Measurements from ENCODE around the gene EPB41L4A. TPM values are rescaled to one million over a fixed set of nuclear protein-coding genes. Genes with fewer than 3 reads are reported as not detected.
"Not testable (repeated sequence)": the region's sequence is repeated elsewhere in the genome, so short reads cannot be mapped to it uniquely, and the experiment has no call there.

The EPB41L4A gene
- total RNA-seq, 4 donors from 2014 or later: 10.1 to 32.9 (median 11.6) TPM

- no peaks in the 10 kb centered on the region for H3K27me3 ChIP-seq
- WGBS, 2 donors (ENCODE audit: low coverage in 1 of 2): 75 to 76% methylated on average over 3 to 6 of the region's 6 CpGs
- H3K4me1 ChIP-seq: no peaks in the 10 kb centered on the region
- H3K27ac ChIP-seq: no peak overlapping the region
- no peak for DNase-seq
- no peaks in the 10 kb centered on the region for H3K9me3 ChIP-seq
- in situ Hi-C loops (cut with MboI; ENCODE audit: low pct_ligation_motif_present in 1 of 4, low pct_unique_long_range_greater_than_20kb in 1 of 4, low sequenced_read_pairs in 3 of 4): no loop called here
- no peak overlapping the region for H3K4me3 ChIP-seq
- intact Hi-C loops (cut with DNase I; ENCODE audit: low total_unique reads): no loop called here
- no peak for TF ChIP-seq POLR2AphosphoS5 (IDR thresholded peaks at IDR 0.05)
- TF ChIP-seq POLR2A (IDR thresholded peaks at IDR 0.05): no peak
- TF ChIP-seq EP300 (IDR thresholded peaks at IDR 0.05; ENCODE audit: low read depth): no peak
- TF ChIP-seq CTCF (IDR thresholded peaks at IDR 0.05): no peak
- no peaks in the 10 kb centered on the region for H3K36me3 ChIP-seq
Measured at GRCh38 chr5:112445626-112446350, 26.7 kb upstream of the EPB41L4A start.

- H3K4me1 ChIP-seq; H3K27me3 ChIP-seq; H3K4me3 ChIP-seq; H3K27ac ChIP-seq; intact Hi-C loops (cut with DNase I; ENCODE audit: low total_unique reads); in situ Hi-C loops (cut with MboI; ENCODE audit: low pct_ligation_motif_present in 1 of 4, low pct_unique_long_range_greater_than_20kb in 1 of 4, low sequenced_read_pairs in 3 of 4); H3K36me3 ChIP-seq; H3K9me3 ChIP-seq; DNase-seq: not testable (repeated sequence)
- 76 to 87% methylated on average over 9 to 12 of the region's 12 CpGs for WGBS, 2 donors (ENCODE audit: low coverage in 1 of 2)
Measured at GRCh38 chr5:112443932-112444331, 24.9 kb upstream of the EPB41L4A start.

GRCh38 chr5:112440031-112440430 lies 21.0 kb upstream of the EPB41L4A start:
- no peak for DNase-seq
- TF ChIP-seq EP300 (IDR thresholded peaks at IDR 0.05; ENCODE audit: low read depth) (no peak), CTCF (IDR thresholded peaks at IDR 0.05) (no peak), POLR2AphosphoS5 (IDR thresholded peaks at IDR 0.05) (no peak), POLR2A (IDR thresholded peaks at IDR 0.05) (no peak)
- Histone ChIP-seq H3K4me1 (no peaks in the 10 kb centered on the region), H3K4me3 (no peak overlapping the region), H3K9me3 (no peaks in the 10 kb centered on the region), H3K27me3 (no peaks in the 10 kb centered on the region), H3K27ac (no peak overlapping the region), H3K36me3 (no peaks in the 10 kb centered on the region)
- intact Hi-C loops (cut with DNase I; ENCODE audit: low total_unique reads) (no loop called here), in situ Hi-C loops (cut with MboI; ENCODE audit: low pct_ligation_motif_present in 1 of 4, low pct_unique_long_range_greater_than_20kb in 1 of 4, low sequenced_read_pairs in 3 of 4) (no loop called here)
- 76 to 89% methylated on average over 2 of the region's 2 CpGs for WGBS, 2 donors (ENCODE audit: low coverage in 1 of 2)

- intact Hi-C loops (cut with DNase I; ENCODE audit: low total_unique reads) (no loop called here), in situ Hi-C loops (cut with MboI; ENCODE audit: low pct_ligation_motif_present in 1 of 4, low pct_unique_long_range_greater_than_20kb in 1 of 4, low sequenced_read_pairs in 3 of 4) (no loop called here)
- Histone ChIP-seq H3K9me3 (no peaks in the 10 kb centered on the region), H3K27ac (no peak overlapping the region), H3K27me3 (no peaks in the 10 kb centered on the region), H3K4me3 (no peak overlapping the region), H3K36me3 (no peaks in the 10 kb centered on the region), H3K4me1 (no peaks in the 10 kb centered on the region)
- WGBS, 2 donors (ENCODE audit: low coverage in 1 of 2): 76% methylated on average over 2 of the region's 2 CpGs; no CpG with 5 or more reads in 1 of the 2 donors
- TF ChIP-seq EP300 (IDR thresholded peaks at IDR 0.05; ENCODE audit: low read depth) (no peak), POLR2AphosphoS5 (IDR thresholded peaks at IDR 0.05) (no peak), POLR2A (IDR thresholded peaks at IDR 0.05) (no peak), CTCF (IDR thresholded peaks at IDR 0.05) (no peak)
- DNase-seq: no peak
Measured at GRCh38 chr5:112436144-112436543, 17.1 kb upstream of the EPB41L4A start.

GRCh38 chr5:112434641-112435040 lies 15.6 kb upstream of the EPB41L4A start:
- intact Hi-C loops (cut with DNase I; ENCODE audit: low total_unique reads): no loop called here
- 4 to 25% methylated on average over 1 of the region's 1 CpG for WGBS, 2 donors (ENCODE audit: low coverage in 1 of 2)

GRCh38 chr5:112426202-112426601 lies 7.1 kb upstream of the EPB41L4A start:
- H3K9me3 ChIP-seq; H3K4me3 ChIP-seq; H3K36me3 ChIP-seq; intact Hi-C loops (cut with DNase I; ENCODE audit: low total_unique reads); DNase-seq; H3K27ac ChIP-seq; H3K27me3 ChIP-seq; H3K4me1 ChIP-seq: not testable (repeated sequence)
- 80 to 81% methylated on average over 2 to 3 of the region's 3 CpGs for WGBS, 2 donors (ENCODE audit: low coverage in 1 of 2)
- in situ Hi-C loops (cut with MboI; ENCODE audit: low pct_ligation_motif_present in 1 of 4, low pct_unique_long_range_greater_than_20kb in 1 of 4, low sequenced_read_pairs in 3 of 4): loop anchor here in 2 of 4 donors (10.0 kb wide), 2 partner anchors 221 to 251 kb away; no protein-coding TSS in a partner anchor

More at GRCh38 chr5:112434641-112435040, 15.6 kb upstream of the EPB41L4A start:
- TF ChIP-seq POLR2A (IDR thresholded peaks at IDR 0.05): no peak
- no peak for TF ChIP-seq POLR2AphosphoS5 (IDR thresholded peaks at IDR 0.05)
- no peak for TF ChIP-seq CTCF (IDR thresholded peaks at IDR 0.05)
- no peak overlapping the region for H3K27ac ChIP-seq
- H3K36me3 ChIP-seq: no peaks in the 10 kb centered on the region
- no peak overlapping the region for H3K4me3 ChIP-seq
- no peak for DNase-seq
- H3K4me1 ChIP-seq: no peaks in the 10 kb centered on the region
- in situ Hi-C loops (cut with MboI; ENCODE audit: low pct_ligation_motif_present in 1 of 4, low pct_unique_long_range_greater_than_20kb in 1 of 4, low sequenced_read_pairs in 3 of 4): no loop called here
- H3K9me3 ChIP-seq: no peaks in the 10 kb centered on the region
- no peaks in the 10 kb centered on the region for H3K27me3 ChIP-seq

Data from transverse colon (tissue), 4 donors.